OCI-M2 (cell line): ENCODE measurements around the gene CILP2.
A peak's percentile ranks its signal among the peaks of the same experiment; 100 is the strongest.

Experiments used
- DNase-seq: peaks from one replicate; lab custom pipeline; 2025; ENCODE audit not compliant: unreplicated experiment; lab: John Stamatoyannopoulos, UW

CILP2 gene

GRCh38 chr19:19538061-19538784, at the start of gene CILP2:
CILP2 (plus strand) TSS chr19:19538265; CDS start chr19:19538350, 85 bp downstream.
- DNase-seq: no peak

- DNase-seq: no peak
Observed at GRCh38 chr19:19488875-19489690, 49.0 kb upstream of the CILP2 start.

DNA sequence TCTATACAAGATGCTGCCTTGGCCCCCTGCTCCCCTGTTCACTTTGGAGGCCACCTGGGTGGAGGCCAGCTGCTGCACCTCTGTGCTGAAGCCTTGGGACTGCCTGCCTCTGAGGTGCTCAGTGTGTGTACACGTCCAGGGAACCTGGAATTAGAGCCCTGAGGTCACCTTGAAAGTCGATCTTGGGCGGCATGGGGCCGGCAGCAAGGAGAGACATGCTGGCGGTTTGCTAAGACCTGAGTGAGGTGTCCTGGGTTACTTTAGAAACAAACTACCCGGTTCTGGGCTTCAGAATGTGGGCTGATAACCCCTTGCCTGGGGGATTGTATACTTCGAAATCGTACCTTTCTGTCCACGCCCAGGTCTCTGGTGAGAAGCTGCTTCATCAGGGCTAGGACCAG, 48.3 kb upstream of the CILP2 start:
- DNase-seq: no peak

DNA sequence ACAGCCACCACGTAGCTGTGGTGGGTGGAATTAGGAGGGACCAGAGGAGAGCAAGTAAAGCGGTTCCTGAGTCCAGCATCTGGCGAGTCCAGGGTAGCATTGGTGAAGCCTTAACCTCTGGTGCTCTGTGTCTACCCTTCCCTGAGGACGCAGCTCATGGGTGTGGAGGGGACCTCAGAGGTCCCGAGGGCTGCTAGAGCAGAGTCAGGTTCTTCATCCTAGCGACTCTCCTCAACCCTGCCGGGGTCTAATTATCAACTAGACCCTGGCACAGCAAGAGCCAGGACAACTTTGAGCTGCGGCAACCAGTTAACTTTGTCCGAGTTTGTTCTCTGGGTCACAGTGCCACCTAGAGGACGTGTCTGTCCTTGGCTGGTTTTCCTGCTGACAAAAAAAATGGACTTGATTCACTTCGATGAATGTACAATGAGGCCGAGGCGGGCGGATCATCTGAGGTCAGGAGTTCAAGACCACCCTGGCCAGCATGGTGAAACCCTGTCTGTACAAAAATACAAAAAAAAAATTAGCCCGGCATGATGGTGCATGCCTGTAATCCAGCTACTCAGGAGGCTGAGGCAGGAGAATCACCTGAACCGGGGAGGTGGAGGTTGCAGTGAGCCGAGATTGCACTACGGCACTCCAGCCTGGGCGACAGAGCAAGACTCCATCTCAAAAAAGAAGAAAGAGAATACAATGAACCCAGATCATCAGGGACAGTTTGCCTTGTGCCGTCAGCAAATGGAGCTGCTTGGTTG, 47.7 kb upstream of the CILP2 start:
- DNase-seq: peak; percentile 27

GRCh38 chr19:19491321-19492025, 46.6 kb upstream of the CILP2 start:
- no peak for DNase-seq

GRCh38 chr19:19492026-19492610, 45.9 kb upstream of the CILP2 start:
- no peak for DNase-seq

- DNase-seq: no peak
Observed at GRCh38 chr19:19493841-19494546, 44.1 kb upstream of the CILP2 start.

DNA sequence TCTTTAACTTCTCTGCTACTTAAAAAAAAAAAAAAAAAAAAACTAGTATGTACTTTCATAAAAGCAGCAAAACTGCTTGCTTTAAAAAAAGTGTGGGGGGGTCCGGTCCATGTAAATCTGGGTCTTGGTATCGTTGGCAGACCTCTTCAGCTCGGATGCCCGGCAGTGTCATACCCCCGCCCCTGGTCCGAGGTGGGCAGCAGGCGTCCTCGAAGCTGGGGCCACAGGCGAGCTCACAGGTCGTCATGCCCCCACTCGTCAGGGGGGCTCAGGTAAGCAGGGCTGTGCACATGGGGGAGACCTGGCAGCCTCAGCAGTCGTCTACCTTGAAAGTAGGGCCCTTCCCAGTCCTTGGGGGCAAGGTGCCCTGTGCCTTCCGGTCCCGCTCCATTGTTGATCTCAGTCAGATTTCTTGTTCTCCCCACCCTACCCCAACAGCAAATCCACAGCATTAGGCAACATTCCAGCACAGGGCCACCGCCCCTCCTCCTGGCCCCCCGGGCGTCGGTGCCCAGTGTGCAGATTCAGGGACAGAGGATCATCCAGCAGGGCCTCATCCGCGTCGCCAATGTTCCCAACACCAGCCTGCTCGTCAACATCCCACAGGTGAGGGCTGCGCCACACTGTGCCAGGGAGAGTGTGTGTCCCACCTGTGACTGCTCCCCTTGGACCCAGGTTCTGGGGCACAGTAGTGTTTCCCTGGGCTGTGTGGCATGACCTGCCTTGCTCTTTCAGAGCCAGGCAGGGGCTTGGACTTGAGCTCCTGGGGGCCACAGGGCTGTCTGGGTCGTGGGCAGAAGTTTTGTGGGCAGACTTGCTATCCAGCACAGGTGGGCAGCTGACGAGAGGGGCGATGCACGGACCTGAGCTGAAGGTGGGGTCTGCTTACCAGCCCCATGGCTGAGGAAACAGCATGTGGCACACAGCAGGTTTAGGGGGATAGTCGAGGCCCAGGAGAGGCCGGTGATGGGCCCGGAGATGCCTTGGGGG, 42.2 kb upstream of the CILP2 start:
- no peak for DNase-seq

DNA sequence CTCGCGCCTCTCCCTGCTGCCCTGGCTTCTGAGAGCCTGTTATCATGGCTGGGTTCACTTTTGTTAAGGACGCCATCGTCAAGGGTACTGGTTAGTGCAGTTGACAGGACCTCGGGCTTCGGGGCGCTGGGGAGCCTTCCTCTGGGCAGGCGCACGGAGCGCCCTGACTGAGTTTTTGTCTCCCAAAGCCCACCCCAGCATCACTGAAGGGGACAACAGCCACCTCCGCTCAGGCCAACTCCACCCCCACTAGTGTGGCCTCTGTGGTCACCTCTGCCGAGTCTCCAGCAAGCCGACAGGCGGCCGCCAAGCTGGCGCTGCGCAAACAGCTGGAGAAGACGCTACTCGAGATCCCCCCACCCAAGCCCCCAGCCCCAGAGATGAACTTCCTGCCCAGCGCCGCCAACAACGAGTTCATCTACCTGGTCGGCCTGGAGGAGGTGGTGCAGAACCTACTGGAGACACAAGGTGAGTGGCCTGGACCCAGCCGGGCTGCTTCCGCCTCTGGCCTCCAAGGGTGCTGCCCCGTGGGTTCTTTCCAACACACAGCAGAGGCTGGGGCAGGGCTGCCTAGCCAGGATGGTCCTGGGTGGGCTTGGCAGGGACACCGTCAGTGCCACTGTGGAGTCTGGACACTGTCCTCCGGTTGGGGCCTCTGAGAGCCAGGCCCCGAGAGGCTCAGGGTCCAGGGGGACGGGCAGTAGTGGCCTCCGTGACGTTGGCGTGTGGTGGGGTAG, 39.6 kb upstream of the CILP2 start:
- DNase-seq: no peak

DNA sequence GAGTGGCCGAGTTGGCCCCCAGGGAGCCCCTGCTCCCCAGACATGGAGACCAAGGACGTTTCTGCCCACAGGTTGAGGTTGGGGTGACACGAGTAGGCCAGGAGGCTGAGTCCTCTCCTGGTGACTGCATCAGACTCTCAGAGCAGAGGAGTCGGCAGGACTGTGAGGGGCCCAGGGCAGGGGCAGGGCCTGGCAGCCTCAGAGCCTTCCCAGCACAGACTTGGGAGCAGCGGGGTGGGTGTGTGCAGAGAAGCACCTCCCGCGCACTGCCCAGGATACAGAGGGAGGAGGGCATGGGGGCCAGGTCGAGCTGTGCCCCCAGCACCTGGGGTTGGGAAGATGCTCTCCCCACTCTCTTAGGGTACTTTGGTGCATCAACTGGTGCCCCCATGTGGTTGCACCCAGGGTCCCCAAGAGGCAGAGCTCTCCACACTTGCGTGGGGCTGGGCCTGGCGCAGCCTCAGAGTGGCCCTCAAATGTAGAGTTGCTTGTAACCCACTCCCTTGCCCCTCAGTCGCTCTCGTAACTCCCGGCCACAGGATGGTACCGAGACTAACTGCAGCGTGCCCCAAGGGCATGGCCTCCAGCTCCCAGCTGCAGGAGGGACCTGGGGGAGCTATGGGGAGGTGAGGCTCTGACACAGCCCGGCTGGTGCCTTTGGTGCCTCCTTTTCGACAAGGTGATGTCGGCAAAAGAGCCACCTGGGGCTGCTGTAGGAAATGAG, 38.6 kb upstream of the CILP2 start:
- DNase-seq: no peak

DNA sequence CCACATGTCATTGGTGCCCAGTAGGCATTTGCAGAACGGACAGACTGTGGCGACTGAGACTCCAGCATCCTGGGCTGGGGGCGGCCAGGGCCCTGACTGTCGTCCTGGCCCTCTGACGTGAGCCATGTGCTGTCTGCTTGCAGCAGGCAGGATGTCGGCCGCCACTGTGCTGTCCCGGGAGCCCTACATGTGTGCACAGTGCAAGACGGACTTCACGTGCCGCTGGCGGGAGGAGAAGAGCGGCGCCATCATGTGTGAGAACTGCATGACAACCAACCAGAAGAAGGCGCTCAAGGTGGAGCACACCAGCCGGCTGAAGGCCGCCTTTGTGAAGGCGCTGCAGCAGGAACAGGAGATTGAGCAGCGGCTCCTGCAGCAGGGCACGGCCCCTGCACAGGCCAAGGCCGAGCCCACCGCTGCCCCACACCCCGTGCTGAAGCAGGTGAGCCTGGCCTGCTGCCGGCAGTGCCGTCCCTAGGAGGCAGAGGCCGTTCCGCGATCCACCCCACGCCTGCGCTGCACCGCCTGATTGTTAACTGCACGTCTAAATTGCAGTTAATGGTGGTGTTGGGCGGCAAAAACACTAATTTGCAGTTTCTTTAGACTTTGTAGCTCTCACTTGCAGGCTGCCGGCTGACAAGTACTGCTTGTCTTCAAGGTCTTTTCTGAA, 37.0 kb upstream of the CILP2 start:
- no peak for DNase-seq

DNA sequence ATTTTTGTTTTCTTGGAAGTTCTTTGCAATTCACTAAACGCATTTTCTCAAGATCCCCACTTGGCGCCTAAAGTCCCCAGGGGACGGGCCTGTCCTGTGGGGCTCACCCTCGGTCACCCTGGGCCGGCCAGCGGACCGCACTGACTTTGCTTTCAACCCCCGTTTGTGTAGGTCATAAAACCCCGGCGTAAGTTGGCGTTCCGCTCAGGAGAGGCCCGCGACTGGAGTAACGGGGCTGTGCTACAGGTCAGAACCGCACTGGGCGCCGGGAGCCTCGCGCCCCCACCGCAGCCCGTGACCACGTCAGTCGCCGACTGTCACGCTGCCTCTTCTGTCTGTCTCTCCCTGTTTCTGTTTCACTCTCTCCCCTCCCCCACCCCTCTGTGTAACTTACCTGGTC, 36.3 kb upstream of the CILP2 start:
- no peak for DNase-seq

GRCh38 chr19:19502281-19502680, 35.8 kb upstream of the CILP2 start:
- no peak for DNase-seq

DNA sequence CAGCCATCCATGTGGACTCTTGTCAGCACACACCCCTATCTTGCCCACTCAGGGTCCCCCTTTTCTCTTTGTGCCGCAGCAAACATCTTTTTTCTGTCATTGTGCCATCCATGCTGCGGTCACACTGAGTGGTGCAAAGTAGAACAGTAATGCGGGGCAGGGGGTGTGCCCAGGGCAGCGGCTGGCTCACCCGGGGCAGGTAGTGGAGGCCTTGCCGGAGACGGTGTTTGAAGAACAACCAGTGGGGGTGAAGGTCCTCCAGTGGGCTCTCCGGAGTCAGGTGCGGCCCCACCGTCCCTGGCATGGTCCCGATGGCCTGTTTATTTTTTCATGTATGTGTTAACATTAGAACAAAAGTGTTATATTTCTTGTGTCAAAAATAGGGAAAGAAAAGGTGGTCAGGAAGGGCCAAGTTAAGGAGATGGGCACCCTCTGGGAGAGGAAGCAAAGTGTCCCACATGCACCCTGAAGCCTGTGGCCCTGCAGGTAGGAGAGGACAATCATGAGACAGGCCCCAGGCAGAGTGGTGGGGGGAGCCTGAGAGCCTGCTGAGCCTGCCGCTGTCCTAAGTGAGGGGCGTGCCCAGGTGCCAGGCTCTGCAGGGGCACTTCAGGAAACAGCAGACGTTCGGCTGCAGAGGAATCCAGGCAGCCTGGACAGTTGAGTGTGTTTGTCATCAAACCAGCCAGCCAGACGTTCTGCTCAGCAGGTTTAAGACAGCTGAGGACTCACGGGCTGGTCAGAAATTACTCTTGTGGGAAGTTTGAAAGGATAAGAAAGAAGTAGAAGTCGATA, 35.1 kb upstream of the CILP2 start:
- DNase-seq: no peak

- DNase-seq: no peak
Observed at GRCh38 chr19:19504754-19505668, 33.1 kb upstream of the CILP2 start.
